ENCODE results near the gene USP26. TPM values are rescaled to one million over a fixed set of nuclear protein-coding genes. Genes with fewer than 3 reads are reported as not detected.

Gene USP26
- total RNA-seq, 1 experiment from 2014 or later, result not detected

DNA sequence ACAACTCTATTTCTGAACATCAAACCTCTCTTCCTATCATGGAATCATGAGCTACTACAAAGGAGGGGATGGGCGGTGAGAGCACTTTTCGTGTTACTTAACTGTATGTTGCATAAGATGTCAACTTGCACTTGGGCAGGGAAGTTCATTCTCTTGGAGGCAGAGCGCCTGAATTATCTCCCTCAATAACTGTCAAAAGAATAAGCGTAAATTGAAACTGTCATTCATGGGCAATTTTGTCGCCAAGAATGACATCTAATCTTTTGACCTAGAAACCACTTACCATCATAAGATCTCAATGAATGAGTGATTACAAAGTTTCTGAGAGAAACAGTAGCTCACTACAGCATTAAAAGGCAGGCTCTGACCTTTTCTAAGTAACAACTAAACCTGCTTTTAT is 23.5 kb upstream of the USP26 start:
- ChIA-PET CTCF (no interaction called here), POLR2A (no interaction called here)
- no peaks in the 10 kb centered on the region for H3K9me3 ChIP-seq (ENCODE audit: control insufficient read depth, insufficient read depth, low read depth, low read length)
- TF ChIP-seq TCF7L2 (IDR thresholded peaks at IDR 0.05; ENCODE audit: low read depth, low read length) (no peak), POLR2AphosphoS5 (IDR thresholded peaks at IDR 0.05; ENCODE audit: low read depth, low read length) (no peak)
- TF ChIP-seq, protein P1, sequence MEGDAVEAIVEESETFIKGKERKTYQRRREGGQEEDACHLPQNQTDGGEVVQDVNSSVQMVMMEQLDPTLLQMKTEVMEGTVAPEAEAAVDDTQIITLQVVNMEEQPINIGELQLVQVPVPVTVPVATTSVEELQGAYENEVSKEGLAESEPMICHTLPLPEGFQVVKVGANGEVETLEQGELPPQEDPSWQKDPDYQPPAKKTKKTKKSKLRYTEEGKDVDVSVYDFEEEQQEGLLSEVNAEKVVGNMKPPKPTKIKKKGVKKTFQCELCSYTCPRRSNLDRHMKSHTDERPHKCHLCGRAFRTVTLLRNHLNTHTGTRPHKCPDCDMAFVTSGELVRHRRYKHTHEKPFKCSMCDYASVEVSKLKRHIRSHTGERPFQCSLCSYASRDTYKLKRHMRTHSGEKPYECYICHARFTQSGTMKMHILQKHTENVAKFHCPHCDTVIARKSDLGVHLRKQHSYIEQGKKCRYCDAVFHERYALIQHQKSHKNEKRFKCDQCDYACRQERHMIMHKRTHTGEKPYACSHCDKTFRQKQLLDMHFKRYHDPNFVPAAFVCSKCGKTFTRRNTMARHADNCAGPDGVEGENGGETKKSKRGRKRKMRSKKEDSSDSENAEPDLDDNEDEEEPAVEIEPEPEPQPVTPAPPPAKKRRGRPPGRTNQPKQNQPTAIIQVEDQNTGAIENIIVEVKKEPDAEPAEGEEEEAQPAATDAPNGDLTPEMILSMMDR (IDR thresholded peaks at IDR 0.05), result no peak
- TF ChIP-seq, protein P2, sequence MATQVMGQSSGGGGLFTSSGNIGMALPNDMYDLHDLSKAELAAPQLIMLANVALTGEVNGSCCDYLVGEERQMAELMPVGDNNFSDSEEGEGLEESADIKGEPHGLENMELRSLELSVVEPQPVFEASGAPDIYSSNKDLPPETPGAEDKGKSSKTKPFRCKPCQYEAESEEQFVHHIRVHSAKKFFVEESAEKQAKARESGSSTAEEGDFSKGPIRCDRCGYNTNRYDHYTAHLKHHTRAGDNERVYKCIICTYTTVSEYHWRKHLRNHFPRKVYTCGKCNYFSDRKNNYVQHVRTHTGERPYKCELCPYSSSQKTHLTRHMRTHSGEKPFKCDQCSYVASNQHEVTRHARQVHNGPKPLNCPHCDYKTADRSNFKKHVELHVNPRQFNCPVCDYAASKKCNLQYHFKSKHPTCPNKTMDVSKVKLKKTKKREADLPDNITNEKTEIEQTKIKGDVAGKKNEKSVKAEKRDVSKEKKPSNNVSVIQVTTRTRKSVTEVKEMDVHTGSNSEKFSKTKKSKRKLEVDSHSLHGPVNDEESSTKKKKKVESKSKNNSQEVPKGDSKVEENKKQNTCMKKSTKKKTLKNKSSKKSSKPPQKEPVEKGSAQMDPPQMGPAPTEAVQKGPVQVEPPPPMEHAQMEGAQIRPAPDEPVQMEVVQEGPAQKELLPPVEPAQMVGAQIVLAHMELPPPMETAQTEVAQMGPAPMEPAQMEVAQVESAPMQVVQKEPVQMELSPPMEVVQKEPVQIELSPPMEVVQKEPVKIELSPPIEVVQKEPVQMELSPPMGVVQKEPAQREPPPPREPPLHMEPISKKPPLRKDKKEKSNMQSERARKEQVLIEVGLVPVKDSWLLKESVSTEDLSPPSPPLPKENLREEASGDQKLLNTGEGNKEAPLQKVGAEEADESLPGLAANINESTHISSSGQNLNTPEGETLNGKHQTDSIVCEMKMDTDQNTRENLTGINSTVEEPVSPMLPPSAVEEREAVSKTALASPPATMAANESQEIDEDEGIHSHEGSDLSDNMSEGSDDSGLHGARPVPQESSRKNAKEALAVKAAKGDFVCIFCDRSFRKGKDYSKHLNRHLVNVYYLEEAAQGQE (IDR thresholded peaks at IDR 0.05; ENCODE audit: insufficient read depth in 1 of 2, low read depth in 2 of 2, low read length in 1 of 2), result no peak
- H3K4me1 ChIP-seq (ENCODE audit: control insufficient read depth, insufficient read depth, low read length), result no peaks in the 10 kb centered on the region
- intact Hi-C loops (cut with micrococcal nuclease; ENCODE audit: unreplicated experiment) (no loop called here), in situ Hi-C loops (cut with HindIII; ENCODE audit: low pct_unique_long_range_greater_than_20kb, low sequenced_read_pairs) (no loop called here)
- no peak overlapping the region for H3K27ac ChIP-seq (ENCODE audit: low read length)
- no peaks in the 10 kb centered on the region for H3K27me3 ChIP-seq (ENCODE audit: control insufficient read depth, insufficient read depth, low read length)
- no peak overlapping the region for H3K4me3 ChIP-seq (ENCODE audit: low read depth in 2 of 2, low read length in 2 of 2)
- ATAC-seq (no peak), DNase-seq (ENCODE audit: low read depth, low spot score) (no peak)
- no peaks in the 10 kb centered on the region for H3K36me3 ChIP-seq (ENCODE audit: control insufficient read depth, insufficient read depth, low read length)
- BruUV-seq (replicated peaks), result no TSS peak

DNA sequence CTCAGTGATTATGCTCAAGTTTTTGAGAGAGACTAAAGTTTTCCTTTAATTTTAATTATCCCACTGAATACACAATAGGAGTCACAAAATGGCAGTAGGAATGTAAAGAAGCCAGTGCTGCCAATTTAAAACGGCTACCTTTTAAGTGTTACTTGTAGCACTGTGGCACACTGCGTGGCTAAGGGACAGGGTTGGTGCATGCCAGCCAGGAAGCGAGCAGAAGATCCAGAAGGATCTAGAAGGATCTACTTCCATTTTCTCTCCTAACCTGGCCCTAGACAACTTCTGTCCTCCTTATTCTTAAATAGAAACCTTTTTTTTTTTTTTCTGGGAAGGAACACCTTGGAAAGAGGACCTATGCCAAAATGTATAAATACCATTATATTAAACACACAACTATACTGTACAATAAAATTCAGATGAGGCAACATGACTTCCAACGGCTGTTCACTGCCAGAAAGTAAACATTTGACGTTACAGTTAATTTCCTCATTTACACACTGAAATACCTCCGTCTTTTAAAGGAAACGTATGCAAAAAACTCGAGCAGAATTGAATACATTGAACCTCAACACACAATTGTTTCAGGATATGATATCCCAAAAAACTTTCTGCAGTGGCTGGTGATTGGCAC is 2.7 kb downstream of the USP26 start:
- ATAC-seq (no peak), DNase-seq (ENCODE audit: low read depth, low spot score) (no peak)
- H3K4me1 ChIP-seq (ENCODE audit: control insufficient read depth, insufficient read depth, low read length), result no peaks in the 10 kb centered on the region
- BruUV-seq (replicated peaks), result no TSS peak
- no peaks in the 10 kb centered on the region for H3K27me3 ChIP-seq (ENCODE audit: control insufficient read depth, insufficient read depth, low read length)
- ChIA-PET POLR2A (no interaction called here), CTCF (no interaction called here)
- no peak overlapping the region for H3K27ac ChIP-seq (ENCODE audit: low read length)
- no peak for TF ChIP-seq TCF7L2 (IDR thresholded peaks at IDR 0.05; ENCODE audit: low read depth, low read length)
- TF ChIP-seq, protein P1 (IDR thresholded peaks at IDR 0.05), result no peak
- TF ChIP-seq, protein P2 (IDR thresholded peaks at IDR 0.05; ENCODE audit: insufficient read depth in 1 of 2, low read depth in 2 of 2, low read length in 1 of 2), result no peak
- TF ChIP-seq SIN3A (IDR thresholded peaks at IDR 0.05; ENCODE audit: borderline replicate concordance, insufficient read depth, low read depth, low read length), result no peak
- no peak for TF ChIP-seq POLR2AphosphoS5 (IDR thresholded peaks at IDR 0.05; ENCODE audit: low read depth, low read length)
- intact Hi-C loops (cut with micrococcal nuclease; ENCODE audit: unreplicated experiment), result no loop called here
- H3K9me3 ChIP-seq (ENCODE audit: control insufficient read depth, insufficient read depth, low read depth, low read length), result no peaks in the 10 kb centered on the region
- H3K4me3 ChIP-seq (ENCODE audit: low read depth in 2 of 2, low read length in 2 of 2), result no peak overlapping the region
- in situ Hi-C loops (cut with HindIII; ENCODE audit: low pct_unique_long_range_greater_than_20kb, low sequenced_read_pairs), result no loop called here
- no peaks in the 10 kb centered on the region for H3K36me3 ChIP-seq (ENCODE audit: control insufficient read depth, insufficient read depth, low read length)
